Skin epidermis (tissue), 12 donors: Measurements from ENCODE around the gene RRP1B.
"Not testable (repeated sequence)": the region's sequence is repeated elsewhere in the genome, so short reads cannot be mapped to it uniquely, and the experiment has no call there.

Source experiments
- H3K27ac ChIP-seq, 21 experiments: fragments of 200-600 bp; sonication (generic) in 11 of 21; one replicate each; pipeline ENCODE4 v1.5.0; 2020; ENCODE audit warnings: mild to moderate bottlenecking in 3 of 21, inconsistent platforms in 2 of 21, moderate library complexity in 2 of 21
- H3K4me3 ChIP-seq, 7 experiments: fragments of 200-600 bp; sonication (generic) in 2 of 7; one replicate each; pipeline ENCODE4 v1.5.0; 2020; ENCODE audit warnings: inconsistent platforms in 2 of 7, mild to moderate bottlenecking in 2 of 7, moderate library complexity in 1 of 7

Gene RRP1B

DNA sequence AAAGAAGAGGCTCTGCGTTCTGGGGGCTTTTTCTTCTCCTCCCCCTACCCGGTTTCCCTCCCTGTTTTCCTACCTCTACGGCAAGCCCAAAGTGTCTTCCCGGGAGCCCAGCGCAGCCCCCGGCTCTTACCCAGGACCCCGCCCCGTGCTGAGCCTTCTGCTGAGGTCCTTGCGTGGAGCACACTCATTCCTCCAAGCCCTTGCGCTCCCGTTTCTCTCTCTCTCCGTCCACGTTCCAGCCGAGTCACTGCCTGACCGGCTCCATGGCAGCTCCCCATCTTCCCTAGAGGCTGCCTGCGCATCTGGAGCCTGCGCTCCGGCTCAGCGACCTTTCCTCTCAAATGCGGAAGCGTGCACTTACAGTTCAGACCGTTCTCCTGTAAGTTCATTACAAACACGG is 34.6 kb downstream of the RRP1B start:
- H3K27ac ChIP-seq: no peak overlapping the region
- H3K4me3 ChIP-seq: no peak overlapping the region

DNA sequence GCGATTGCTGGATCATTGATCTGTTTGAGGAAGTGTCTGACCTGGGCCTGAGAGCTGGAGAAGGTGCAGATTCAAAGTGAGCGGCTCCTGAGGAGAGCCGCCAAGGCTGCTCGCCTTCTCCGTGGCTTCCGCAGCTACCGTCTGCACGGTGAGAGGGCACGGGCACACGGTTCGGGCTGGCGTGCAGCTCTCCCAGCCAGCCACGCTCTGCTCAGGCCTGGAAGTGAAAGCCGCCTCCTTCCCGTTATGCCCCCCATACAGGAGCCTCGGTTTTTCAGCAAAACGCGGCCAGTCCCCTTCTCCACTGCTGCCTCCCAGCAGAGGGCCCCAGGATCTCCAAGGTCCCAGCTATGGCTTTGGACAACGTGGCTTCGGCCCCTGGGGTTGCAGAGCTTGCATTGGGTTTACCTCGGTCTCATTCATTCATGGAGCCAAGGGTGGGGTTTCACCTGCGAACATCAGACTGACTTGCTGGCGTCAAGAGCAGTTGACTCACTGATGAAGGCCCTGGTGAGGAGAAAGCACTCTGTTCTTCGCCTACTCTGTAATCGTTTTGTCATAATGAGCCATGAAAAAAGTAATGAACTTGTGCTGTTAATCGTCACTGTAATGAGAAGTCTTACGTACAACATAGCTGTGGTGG is 35.2 kb downstream of the RRP1B start:
- H3K4me3 ChIP-seq: no peak overlapping the region
- no peak overlapping the region for H3K27ac ChIP-seq

DNA sequence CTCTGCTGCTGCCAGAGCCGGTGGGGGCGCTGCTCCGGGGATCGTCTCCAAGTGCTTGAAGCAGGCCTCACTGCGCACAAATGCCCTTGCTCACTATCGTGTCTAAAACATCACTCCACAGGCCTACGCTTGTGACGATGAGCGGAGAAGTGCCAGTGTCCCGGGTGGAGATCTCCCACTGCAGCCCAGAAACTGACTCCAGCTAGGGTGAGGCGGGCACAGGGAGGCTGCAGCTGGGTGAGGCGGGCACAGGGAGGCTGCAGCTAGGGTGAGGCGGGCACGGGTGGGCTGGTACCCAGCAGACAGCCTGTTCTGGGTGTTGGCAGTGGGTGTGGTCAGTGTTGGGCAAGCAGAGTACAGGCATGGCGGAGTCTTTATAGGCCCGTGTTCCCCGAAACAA is 36.9 kb downstream of the RRP1B start:
- Histone ChIP-seq H3K27ac (peak overlapping the region in 1 of 21 experiments; percentile 3), H3K4me3 (no peak overlapping the region)

DNA sequence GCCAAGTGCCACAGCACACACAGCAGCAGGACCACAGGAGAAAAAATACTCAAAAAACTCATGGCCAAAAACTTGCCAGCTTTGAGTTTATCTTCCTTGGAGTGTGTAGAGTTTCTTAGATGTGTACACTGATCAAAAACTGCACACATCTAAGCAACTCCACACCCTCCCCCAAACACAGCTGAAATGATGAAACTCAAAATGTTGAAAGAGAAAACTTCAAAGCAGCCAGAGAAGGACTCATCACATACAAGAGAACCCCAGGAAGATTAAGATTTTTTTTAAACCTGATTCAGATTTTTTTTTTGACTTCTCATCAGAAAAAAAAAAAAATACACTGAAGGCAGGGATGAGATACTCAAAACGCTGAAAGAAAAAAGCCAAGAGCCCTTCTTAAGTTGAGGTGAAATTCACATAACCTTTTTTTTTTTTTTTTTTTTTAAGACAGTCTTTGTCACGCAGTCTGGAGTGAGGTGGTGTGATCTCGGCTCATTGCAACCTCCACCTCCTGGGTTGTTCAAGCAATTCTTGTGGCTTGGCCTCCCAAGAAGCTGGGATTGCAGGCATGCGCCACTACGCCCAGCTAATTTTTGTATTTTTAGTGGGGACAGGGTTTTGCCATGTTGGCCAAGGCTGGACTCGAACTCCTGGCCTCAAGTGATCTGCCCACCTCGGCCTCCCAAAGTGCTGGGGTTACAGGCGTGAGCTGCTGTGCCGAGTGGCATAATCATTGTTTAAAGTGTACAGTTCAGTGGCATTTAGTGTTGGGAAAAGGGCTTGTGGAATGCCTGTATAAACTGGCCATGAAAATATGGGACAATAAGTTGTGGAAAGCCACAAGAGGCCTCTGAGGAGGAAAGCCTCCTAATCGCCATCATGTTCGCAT is 38.6 kb downstream of the RRP1B start:
- Histone ChIP-seq H3K4me3 (no peak overlapping the region), H3K27ac (no peak overlapping the region)

DNA sequence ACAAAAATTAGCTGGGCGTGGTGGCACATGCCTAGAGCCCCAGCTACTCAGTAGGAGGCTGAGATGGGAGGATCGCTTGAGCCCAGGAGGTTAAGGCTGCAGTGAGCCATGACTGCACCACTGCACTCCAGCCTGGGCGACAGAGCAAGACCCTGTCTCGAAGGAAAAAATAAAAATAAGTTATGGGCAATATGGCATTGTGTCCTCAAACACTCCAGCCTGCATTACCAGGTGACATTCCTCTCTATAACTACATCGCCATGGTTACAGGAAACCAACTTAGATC is 40.1 kb downstream of the RRP1B start:
- H3K4me3 ChIP-seq, H3K27ac ChIP-seq: not testable (repeated sequence)

DNA sequence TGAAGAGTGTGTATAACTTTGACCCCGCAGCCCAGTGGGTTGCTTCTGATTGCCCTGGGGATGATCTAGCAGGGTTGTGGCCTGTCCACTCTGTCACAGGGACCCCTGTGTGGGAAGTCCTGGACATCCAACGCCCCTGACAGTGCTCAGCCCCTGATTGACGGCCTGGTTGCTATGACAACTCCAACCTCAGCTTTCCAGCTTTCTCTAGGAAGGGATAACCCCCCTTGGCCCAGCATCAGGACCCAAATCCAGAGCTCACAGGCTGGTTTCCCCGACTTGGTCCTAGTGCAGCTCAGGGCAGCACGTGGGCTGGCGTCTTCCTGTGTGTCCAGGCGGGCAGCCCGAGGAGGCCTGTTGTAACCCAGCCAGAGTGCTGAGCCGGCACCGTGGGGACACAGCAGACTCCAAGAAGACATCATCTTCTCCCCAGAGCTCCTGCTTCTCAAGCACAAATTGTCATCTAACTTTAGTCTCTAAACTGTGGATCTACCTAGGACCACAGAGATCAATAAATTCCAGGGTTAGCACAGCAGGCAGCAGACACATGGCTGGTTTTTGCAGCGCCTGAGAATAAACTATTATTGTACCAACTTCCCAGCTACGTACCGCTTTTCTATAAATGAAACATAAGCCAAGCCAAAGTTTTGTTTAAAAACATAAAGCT is 40.7 kb downstream of the RRP1B start:
- Histone ChIP-seq H3K4me3 (no peak overlapping the region), H3K27ac (no peak overlapping the region)

DNA sequence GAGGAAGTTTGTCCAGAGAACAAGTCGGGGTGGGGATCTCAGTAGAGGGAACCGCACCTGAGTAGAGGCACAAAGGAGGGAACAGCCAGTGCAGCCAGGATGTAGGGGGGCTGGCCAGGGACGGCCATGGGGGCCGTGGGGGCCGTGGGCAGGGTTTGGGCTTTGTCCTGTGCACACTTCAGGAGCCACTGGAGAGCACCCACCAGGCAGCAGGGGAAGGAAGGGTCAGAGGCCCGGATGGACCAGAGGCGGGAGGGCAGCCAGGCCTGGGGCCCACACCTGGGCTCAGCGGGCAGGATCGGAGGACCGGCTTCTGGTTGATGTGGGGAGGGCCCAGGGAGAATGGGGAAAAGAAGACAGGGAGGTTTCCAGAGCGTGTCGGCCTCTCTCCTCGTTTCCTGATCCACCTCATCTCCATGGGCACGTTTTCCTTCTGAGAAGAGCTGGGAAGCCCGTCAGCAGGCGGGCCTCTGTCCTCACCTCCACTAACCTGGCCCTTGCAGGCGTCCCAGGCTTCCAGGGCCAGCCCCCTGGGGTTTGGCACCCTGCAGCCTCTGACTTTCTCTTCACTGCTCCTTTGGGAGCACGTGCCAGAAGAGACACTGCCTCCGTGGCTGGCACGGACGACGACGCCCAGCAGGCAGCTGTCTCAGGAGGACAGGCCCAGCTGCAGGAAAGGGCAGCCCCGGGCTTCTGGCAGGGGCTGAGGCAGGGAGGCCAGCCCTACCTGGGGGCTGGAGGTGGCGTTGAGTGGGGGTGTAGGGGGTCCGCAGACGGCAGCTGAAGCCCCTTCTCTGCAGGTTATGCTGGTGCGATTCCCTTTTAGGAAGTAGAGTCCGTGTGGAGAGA is 42.8 kb downstream of the RRP1B start:
- peak overlapping the region in 6 of 21 experiments; percentile 6 to 61 (median 46) for H3K27ac ChIP-seq
- H3K4me3 ChIP-seq: no peak overlapping the region

DNA sequence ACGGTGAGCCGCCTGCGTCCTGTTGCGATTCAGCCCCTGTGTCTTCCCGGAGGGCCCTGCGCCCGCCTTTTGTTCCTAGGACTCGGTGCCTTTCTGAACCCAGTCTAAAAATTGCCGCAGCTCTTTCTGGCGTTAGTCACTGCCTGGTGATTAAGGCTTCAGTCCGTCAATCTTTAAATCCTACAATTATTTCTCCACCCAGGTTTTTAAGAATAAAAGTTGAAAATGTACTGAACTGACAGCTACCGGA is 43.4 kb downstream of the RRP1B start:
- Histone ChIP-seq H3K4me3 (no peak overlapping the region), H3K27ac (peak overlapping the region in 7 of 21 experiments; percentile 6 to 61 (median 42))

DNA sequence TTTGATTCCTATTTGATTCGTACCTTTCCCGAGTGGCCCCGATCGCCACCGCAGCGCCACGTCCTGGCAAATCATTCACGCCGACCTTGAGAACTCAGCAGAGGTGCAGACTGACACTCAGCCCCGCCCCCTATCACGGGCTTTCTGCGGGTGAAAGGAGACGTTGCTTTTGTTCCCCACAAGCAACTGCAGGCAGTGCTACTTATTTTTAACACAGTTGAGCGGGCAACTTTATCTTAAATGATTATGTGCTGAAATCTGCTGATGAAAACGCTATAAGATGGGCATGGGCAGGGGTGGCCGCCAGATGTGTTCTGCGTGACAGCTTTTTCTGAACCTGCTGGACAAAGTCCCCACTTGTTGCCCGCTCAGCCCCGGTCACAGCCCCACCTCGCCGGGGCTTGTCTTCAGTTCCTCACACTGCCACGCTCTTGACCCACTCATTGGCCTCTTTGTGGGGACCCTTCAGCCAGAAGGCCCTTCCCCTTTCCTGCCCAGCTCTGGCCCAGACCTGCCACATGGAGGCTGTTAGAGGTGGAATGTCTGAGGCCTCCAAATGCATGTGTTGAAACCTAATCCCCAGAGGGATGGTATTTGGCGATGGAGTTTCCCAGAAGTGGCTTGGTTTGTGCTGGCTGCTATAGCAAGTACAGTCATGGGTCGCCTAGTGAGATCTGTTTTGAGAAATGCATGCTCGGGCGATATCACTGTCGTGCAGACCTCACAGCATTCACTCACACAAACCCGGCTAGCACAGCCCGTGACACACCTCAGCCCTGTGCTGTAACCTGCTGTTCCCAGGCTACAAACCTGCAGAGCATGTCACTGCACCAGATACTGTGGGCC is 43.9 kb downstream of the RRP1B start:
- H3K4me3 ChIP-seq: no peak overlapping the region
- peak overlapping the region in 8 of 21 experiments; percentile 22 to 61 (median 46) for H3K27ac ChIP-seq

DNA sequence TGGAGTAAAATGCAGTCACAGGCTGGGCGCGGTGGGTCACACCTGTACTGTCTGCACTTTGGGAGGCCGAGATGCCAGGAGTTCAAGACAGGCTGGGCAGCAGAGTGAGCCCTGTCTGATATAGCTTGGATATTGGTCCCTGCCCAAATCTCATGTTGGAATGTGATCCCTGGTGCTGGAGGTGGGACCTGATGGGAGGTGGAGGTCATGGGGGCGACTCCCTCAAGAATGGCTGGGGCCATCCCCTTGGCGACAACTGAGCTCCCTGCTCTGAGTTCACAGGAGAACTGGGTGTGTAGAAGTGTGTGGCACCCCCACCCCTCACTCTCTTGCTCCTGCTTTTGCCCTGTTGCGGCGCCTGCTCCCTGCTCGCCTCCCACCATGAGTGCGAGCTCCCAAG is 48.1 kb downstream of the RRP1B start:
- Histone ChIP-seq H3K4me3 (no peak overlapping the region), H3K27ac (no peak overlapping the region)

DNA sequence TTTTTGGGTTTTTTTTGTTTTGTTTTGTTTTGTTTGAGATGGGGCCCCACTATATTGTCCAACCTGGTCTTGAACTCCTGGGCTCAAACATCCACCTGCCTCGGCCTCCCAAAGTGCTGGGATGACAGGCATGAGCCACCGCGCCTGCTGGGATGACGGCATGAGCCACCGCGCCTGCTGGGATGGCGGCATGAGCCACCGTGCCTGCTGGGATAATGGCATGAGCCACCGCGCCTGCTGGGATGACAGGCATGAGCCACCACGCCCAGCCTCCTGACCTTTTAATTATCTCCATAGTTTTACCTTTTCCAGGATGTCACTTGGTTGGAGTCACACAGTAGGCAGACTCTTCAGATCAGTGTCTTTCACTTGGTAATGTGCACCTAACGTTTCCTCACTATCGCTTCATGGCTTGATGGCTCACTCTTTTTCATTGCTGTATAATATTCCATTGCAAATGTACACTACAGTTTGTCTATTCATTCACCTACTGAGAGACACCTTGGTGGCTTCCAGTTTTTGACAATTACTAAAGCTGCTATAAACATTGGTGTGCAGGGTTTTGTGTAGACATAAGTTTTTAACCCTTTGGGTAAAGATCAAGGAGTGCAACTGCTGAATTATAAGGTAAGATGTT is 49.5 kb downstream of the RRP1B start:
- H3K27ac ChIP-seq: no peak overlapping the region
- H3K4me3 ChIP-seq: no peak overlapping the region

DNA sequence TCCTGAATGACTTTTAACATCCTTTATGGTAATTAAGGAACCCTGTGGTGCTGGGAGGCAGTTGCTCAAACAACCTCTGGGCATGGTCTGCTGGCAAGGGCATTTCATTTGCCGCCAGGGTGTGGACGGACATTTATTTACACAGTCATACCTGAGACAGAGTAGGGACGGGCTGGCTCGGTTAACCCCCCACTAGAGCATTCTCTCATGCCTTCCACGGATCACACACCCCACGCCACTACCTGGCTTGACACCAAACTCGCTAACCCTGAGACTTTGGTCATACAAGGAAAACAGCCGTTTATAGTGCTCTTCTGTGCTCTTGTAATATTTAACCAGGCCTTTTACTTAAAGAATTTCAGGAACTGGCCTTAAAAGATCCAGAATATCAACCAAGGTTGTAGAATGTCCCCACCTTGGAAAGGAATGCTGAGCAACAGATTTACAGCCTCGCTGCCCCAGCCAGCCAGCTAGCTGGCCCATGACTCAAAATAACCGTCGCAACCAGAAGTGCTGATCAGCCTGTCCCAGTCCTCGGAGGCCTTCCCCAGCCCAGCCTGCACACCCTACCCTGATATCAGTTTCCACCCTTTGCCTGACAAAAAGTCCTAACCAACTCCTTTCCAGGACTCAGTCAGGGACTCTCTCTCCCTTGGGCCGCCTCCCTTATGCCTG is 53.0 kb downstream of the RRP1B start:
- no peak overlapping the region for H3K4me3 ChIP-seq
- peak overlapping the region in 9 of 21 experiments; percentile 0 to 66 (median 34) for H3K27ac ChIP-seq

DNA sequence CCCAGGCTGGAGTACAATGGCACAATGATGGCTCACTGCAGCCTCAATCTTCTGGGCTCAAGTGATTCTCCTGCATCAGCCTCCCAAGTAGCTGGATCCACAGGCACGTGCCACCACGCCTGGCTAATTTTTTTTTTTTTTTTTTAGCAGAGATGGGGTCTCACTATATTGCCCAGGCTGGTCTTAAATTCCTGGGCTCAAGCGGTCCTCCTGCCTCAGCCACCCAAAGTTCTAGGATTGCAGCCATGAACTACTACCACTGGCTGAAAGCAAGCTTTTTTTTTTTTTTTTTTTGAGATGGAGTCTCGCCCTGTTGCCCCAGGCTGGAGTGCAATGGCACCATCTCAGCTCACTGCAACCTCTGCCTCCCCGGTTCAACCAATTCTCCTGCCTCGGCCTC is 53.8 kb downstream of the RRP1B start:
- not testable (repeated sequence) for H3K27ac ChIP-seq, H3K4me3 ChIP-seq

DNA sequence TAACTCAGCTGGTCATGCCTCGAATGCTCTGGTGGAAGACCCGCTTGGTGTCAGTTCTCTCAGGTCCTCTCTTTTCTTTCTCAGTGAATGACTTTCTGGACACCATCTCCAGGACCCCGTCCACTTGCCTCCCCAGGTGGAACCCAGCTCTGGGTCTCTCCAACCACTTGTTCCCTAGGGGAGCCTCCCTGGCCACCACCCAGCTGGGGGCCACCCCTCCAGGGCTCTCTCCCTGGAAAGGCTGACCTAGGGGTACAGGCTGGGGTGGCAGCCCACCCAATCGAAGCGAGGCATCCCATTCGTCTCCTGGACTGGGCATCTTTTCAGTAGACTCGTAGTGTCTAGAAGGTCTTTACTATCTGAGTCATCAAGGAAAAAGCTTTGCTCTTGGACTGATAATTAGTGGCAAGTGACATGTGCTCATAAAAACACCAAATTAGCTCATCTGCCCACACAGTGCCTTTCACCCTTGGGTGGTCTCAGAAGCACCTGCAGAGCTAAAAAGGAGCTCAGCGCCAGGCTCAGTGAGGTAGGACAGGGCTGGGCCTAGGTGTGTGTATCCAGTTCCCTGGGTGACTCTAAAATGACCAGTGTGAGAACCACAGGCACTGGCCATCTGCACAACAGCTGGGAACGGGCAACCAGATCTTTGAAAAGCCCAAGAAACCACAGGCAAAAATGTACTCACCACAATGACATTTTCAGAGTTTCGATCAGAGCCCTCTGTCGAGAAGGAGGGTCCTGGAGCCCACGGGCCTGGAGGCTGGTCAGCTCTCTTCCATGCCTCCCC is 57.2 kb downstream of the RRP1B start:
- Histone ChIP-seq H3K27ac (peak overlapping the region in 2 of 21 experiments; percentile 8 to 18), H3K4me3 (no peak overlapping the region)

DNA sequence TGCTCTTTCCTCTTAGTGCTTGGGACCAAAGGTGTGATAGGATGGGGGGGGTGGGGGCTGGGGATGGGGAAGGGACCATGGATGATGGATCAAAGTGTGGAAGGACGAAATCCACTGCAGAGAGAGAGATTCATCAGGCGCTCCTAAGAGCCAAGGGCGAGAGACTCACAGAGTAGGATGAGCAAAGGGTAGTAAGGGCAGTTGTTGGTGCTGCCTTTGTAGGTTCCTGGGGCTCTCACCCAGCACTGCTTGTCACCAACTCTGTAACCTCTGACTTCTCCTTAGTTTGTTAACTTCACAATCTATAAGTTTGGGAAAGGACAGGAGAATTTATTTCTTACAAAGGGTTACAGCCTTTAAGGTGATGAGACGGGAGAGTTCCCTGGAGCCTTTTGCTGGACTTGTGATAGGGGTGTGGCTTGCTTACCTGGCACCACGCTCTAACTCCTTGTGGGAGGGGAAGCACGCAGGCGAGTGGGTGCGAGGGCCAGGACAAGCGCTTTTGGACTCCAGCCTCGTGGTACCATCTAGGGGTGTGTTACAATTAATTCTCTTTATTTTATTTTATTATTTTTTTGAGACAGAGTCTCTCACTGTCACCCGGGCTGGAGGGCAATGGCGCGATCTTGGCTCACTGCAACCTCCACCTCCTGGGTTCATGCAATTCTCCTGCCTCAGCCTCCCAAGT is 58.0 kb downstream of the RRP1B start:
- Histone ChIP-seq H3K4me3 (no peak overlapping the region), H3K27ac (peak overlapping the region in 3 of 21 experiments; percentile 8 to 18 (median 16))

DNA sequence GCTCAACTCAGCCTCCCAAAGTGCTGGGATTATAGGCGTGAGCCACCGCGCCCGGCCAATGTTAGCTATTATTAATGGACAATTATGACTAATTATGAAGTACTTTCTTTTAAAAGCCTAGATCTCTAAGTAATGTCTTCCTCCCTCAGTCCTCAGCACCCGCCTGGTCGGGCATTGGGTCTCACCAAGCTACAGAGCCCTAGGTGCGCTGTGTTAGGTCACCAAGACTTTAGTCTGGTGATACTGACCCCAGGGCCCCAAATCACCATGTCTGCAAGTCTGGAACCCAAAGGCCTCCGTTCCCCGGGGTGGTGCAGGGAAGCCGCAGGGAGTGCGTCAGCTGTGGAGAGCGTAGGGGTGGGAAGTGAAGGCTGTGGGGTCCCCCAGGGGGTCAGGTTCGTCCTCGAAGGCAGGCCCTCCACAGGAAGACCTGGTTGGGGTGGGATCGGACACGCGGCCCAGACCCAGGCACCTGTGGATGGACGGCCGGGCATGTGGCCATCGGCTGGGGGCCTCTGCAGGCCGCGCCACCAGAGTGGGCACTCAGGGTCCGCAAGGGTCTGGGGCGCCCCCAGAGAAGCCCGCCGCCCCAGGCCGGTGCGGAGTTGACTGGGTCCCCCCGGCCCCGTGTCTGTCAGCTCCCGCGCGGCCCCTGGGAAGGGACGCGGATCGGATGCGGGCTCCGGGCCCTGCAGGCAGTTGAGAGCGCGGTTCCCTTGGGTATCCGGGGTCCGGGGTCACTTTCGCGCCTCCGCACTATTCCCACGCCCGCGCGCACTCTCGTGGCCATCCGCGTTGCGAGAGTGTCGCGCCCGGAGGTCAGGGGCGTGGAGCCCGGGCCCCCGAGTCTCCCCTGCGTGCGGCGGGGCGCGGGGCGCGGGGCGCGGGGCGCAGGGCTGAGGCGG is 58.9 kb downstream of the RRP1B start:
- peak overlapping the region; percentile 82 to 99 (median 93) for H3K4me3 ChIP-seq
- H3K27ac ChIP-seq: peak overlapping the region in 20 of 21 experiments; percentile 39 to 97 (median 90)
